Osteocyte (in vitro differentiated cells): ENCODE results near the gene OR8D1. TPM values are rescaled to one million over a fixed set of nuclear protein-coding genes. Genes with fewer than 3 reads are reported as not detected.
"Not testable (repeated sequence)": the region's sequence is repeated elsewhere in the genome, so short reads cannot be mapped to it uniquely, and the experiment has no call there.

Experiments
- DNase-seq: peaks from one replicate; pipeline ENCODE4 v3.0.0; 2021; ENCODE audit warnings: mixed read lengths; ENCODE audit not compliant: unreplicated experiment; ENCODE audit errors: extremely low spot score
- H3K27ac Mint-ChIP-seq: one replicate; pipeline ENCODE4 v1.8.0; 2021; ENCODE audit warnings: mild to moderate bottlenecking, mixed read lengths; ENCODE audit not compliant: unreplicated experiment
- H3K27me3 Mint-ChIP-seq: one replicate; pipeline ENCODE4 v1.8.0; 2021; ENCODE audit warnings: mixed read lengths; ENCODE audit not compliant: unreplicated experiment
- H3K36me3 Mint-ChIP-seq: one replicate; pipeline ENCODE4 v1.8.0; 2021; ENCODE audit warnings: mixed read lengths; ENCODE audit not compliant: unreplicated experiment
- H3K4me1 Mint-ChIP-seq: one replicate; pipeline ENCODE4 v1.8.0; 2021; ENCODE audit warnings: mixed read lengths; ENCODE audit not compliant: unreplicated experiment
- H3K4me3 Mint-ChIP-seq: one replicate; pipeline ENCODE4 v1.8.0; 2021; ENCODE audit warnings: mild to moderate bottlenecking, moderate library complexity, mixed read lengths; ENCODE audit not compliant: unreplicated experiment
- H3K9me3 Mint-ChIP-seq: one replicate; pipeline ENCODE4 v1.8.0; 2021; ENCODE audit warnings: mixed read lengths; ENCODE audit not compliant: unreplicated experiment
- total RNA-seq: library from RNA; stranded (reverse); gene quantifications from 2 replicates; pipeline ENCODE4 v1.2.1, GENCODE V29; 2021
- TF ChIP-seq, protein P1 (sequence below): fragments of 200-600 bp; sonication (generic); IDR thresholded peaks from 2 replicates; pipeline ENCODE4 v1.5.0; 2021; ENCODE audit warnings: antibody characterized with exemption, mild to moderate bottlenecking, moderate library complexity

Gene OR8D1
- total RNA-seq, 1 donor from 2014 or later = not detected

GRCh38 chr11:124277207-124277606, 36.5 kb downstream of the OR8D1 start:
- Mint-ChIP-seq H3K9me3 (peaks cover 15% of the 10 kb centered on the region), H3K36me3 (no peaks in the 10 kb centered on the region), H3K4me3 (no peak overlapping the region), H3K27me3 (no peaks in the 10 kb centered on the region), H3K27ac (no peak overlapping the region), H3K4me1 (no peaks in the 10 kb centered on the region)
- TF ChIP-seq, protein P1, sequence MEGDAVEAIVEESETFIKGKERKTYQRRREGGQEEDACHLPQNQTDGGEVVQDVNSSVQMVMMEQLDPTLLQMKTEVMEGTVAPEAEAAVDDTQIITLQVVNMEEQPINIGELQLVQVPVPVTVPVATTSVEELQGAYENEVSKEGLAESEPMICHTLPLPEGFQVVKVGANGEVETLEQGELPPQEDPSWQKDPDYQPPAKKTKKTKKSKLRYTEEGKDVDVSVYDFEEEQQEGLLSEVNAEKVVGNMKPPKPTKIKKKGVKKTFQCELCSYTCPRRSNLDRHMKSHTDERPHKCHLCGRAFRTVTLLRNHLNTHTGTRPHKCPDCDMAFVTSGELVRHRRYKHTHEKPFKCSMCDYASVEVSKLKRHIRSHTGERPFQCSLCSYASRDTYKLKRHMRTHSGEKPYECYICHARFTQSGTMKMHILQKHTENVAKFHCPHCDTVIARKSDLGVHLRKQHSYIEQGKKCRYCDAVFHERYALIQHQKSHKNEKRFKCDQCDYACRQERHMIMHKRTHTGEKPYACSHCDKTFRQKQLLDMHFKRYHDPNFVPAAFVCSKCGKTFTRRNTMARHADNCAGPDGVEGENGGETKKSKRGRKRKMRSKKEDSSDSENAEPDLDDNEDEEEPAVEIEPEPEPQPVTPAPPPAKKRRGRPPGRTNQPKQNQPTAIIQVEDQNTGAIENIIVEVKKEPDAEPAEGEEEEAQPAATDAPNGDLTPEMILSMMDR = no peak
- no peak for DNase-seq

- no peak overlapping the region for H3K27ac Mint-ChIP-seq
- TF ChIP-seq, protein P1 = no peak
- peaks cover 11% of the 10 kb centered on the region for H3K9me3 Mint-ChIP-seq
- H3K4me1 Mint-ChIP-seq = no peaks in the 10 kb centered on the region
- H3K4me3 Mint-ChIP-seq = no peak overlapping the region
- DNase-seq = no peak
- no peaks in the 10 kb centered on the region for H3K36me3 Mint-ChIP-seq
- no peaks in the 10 kb centered on the region for H3K27me3 Mint-ChIP-seq
Observed at GRCh38 chr11:124276081-124276480, 37.7 kb downstream of the OR8D1 start.

- Mint-ChIP-seq H3K27me3 (no peaks in the 10 kb centered on the region), H3K4me1 (no peaks in the 10 kb centered on the region), H3K4me3 (no peak overlapping the region), H3K27ac (no peak overlapping the region), H3K9me3 (no peaks in the 10 kb centered on the region), H3K36me3 (no peaks in the 10 kb centered on the region)
- no peak for DNase-seq
- TF ChIP-seq, protein P1 = no peak
Observed at GRCh38 chr11:124274000-124274399, 39.7 kb downstream of the OR8D1 start.

GRCh38 chr11:124270886-124271285, 42.9 kb downstream of the OR8D1 start:
- not testable (repeated sequence) for H3K4me1 Mint-ChIP-seq, H3K27me3 Mint-ChIP-seq, DNase-seq, H3K36me3 Mint-ChIP-seq, H3K27ac Mint-ChIP-seq, H3K4me3 Mint-ChIP-seq, H3K9me3 Mint-ChIP-seq

- H3K27me3 Mint-ChIP-seq, H3K9me3 Mint-ChIP-seq, H3K36me3 Mint-ChIP-seq, H3K27ac Mint-ChIP-seq, H3K4me1 Mint-ChIP-seq, H3K4me3 Mint-ChIP-seq, DNase-seq: not testable (repeated sequence)
Observed at GRCh38 chr11:124265041-124265440, 48.7 kb downstream of the OR8D1 start.

- Mint-ChIP-seq H3K27ac (no peak within 1 kb of the TSS), H3K4me1 (no peaks in the 10 kb centered on the region), H3K9me3 (no peaks in the 10 kb centered on the region), H3K27me3 (peaks cover 9% of the 10 kb centered on the region), H3K4me3 (no peak within 1 kb of the TSS), H3K36me3 (no peaks in the 10 kb centered on the region)
- TF ChIP-seq, protein P1 = no peak
- DNase-seq = no peak
Observed at GRCh38 chr11:124256076-124256475, 57.7 kb downstream of the OR8D1 start, which contains the start of gene OR8G5. Gene OR8G5, plus strand, starts transcription at chr11:124256376. Its CDS starts 8,556 bp downstream, at chr11:124264932.

Other genes with a start within 250 kb of the OR8D1 start
- gene VWA5A, start 198.5 kb downstream of the OR8D1 start, total RNA-seq = 10.0 and 10.5 TPM in 2 replicates
- gene OR10D3, start 130.6 kb downstream of the OR8D1 start, total RNA-seq = not detected in 2 replicates
- gene OR8G1, start 72.9 kb downstream of the OR8D1 start, total RNA-seq = not detected in 2 replicates
- not detected in 2 replicates for gene OR8G5, start 57.6 kb downstream of the OR8D1 start, total RNA-seq
- not detected in 2 replicates for gene OR8D2, start 6.2 kb upstream of the OR8D1 start, total RNA-seq
- gene OR8B2, start 70.5 kb upstream of the OR8D1 start, total RNA-seq = not detected in 2 replicates
- not detected in 2 replicates for gene OR8B3, start 85.1 kb upstream of the OR8D1 start, total RNA-seq
- not detected in 2 replicates for gene OR8B4, start 110.9 kb upstream of the OR8D1 start, total RNA-seq
- gene OR8B8, start 131.7 kb upstream of the OR8D1 start, total RNA-seq = not detected in 2 replicates
- not detected in 2 replicates for gene OR8B12, start 229.7 kb upstream of the OR8D1 start, total RNA-seq